Fibroblast of lung (primary cell): ENCODE results near the gene KLRB1. TPM values are rescaled to one million over a fixed set of nuclear protein-coding genes. Genes with fewer than 3 reads are reported as not detected.
A peak's percentile ranks its signal among the peaks of the same experiment; 100 is the strongest.

Experiments used
- DNase-seq, 2 donors: peaks; one replicate each; pipeline versions ENCODE4 v3.0.0 to v3.0.0-alpha.2; 2010; ENCODE audit warnings: low read depth in 2 of 2
- H2AFZ ChIP-seq: 2 replicates; pipeline ENCODE4 v1.5.1; 2012; ENCODE audit warnings: low read length, control low read depth, inconsistent platforms
- H3K27ac ChIP-seq: 2 replicates; pipeline ENCODE4 v1.5.1; 2011; ENCODE audit warnings: low read length, control low read depth; ENCODE audit not compliant: insufficient read depth
- H3K27me3 ChIP-seq: 2 replicates; pipeline ENCODE4 v1.5.1; 2011; ENCODE audit warnings: mild to moderate bottlenecking, low read length; ENCODE audit not compliant: control insufficient read depth, insufficient read depth
- H3K36me3 ChIP-seq: 2 replicates; pipeline ENCODE4 v1.5.1; 2011; ENCODE audit warnings: low read length; ENCODE audit not compliant: control insufficient read depth, insufficient read depth
- H3K4me1 ChIP-seq: 2 replicates; pipeline ENCODE4 v1.5.1; 2011; ENCODE audit warnings: low read length; ENCODE audit not compliant: control insufficient read depth, insufficient read depth; ENCODE audit errors: extremely low read depth
- H3K4me2 ChIP-seq: 2 replicates; pipeline ENCODE4 v1.5.1; 2011; ENCODE audit warnings: low read length, control low read depth; ENCODE audit not compliant: insufficient read depth; ENCODE audit errors: extremely low read depth
- H3K4me3 ChIP-seq, 4 experiments: fragments of 200-600 bp in 1 of 4; sonication (generic) in 1 of 4; replicated peaks in 1 of 4; 2 replicates each; pipeline ENCODE4 v1.5.1; 2011 to 2016; ENCODE audit warnings: low read length in 4 of 4, low read depth in 3 of 4, mild to moderate bottlenecking in 3 of 4, control low read depth in 2 of 4, inconsistent platforms in 1 of 4, mixed read lengths in 1 of 4; ENCODE audit not compliant: insufficient read depth in 1 of 4; ENCODE audit errors: control extremely low read depth in 1 of 4
- H3K79me2 ChIP-seq: 2 replicates; pipeline ENCODE4 v1.5.1; 2012; ENCODE audit warnings: mild to moderate bottlenecking, low read length, inconsistent platforms; ENCODE audit not compliant: control insufficient read depth, insufficient read depth
- H3K9ac ChIP-seq: 2 replicates; pipeline ENCODE4 v1.5.1; 2011; ENCODE audit warnings: mild to moderate bottlenecking, low read length, control low read depth; ENCODE audit not compliant: insufficient read depth
- H3K9me3 ChIP-seq: 2 replicates; pipeline ENCODE4 v1.5.1; 2012; ENCODE audit warnings: low read depth, low read length; ENCODE audit not compliant: control insufficient read depth, insufficient read depth
- H4K20me1 ChIP-seq: 2 replicates; pipeline ENCODE4 v1.5.1; 2011; ENCODE audit warnings: low read length; ENCODE audit not compliant: control insufficient read depth, insufficient read depth; ENCODE audit errors: extremely low read depth
- CTCF ChIP-seq, 2 donors: IDR thresholded peaks in 1 of 2; conservative IDR thresholded peaks in 1 of 2; 1 replicate in 1 of 2; 2 replicates in 1 of 2; pipeline ENCODE4 v1.5.1; 2011 to 2012; ENCODE audit warnings: low read length in 2 of 2, control low read depth in 1 of 2, inconsistent platforms in 1 of 2, low read depth in 1 of 2, mild to moderate bottlenecking in 1 of 2
- EZH2 ChIP-seq: IDR thresholded peaks from 2 replicates; pipeline ENCODE4 v1.5.1; 2012; ENCODE audit warnings: low read length, control low read depth, mild to moderate bottlenecking; ENCODE audit errors: missing control alignments
- polyA plus RNA-seq, 2 donors: library from polyadenylated mRNA; depleted of rRNA in 1 of 2; stranded (reverse) in 1 of 2; unstranded in 1 of 2; fragments of >200 nt; gene quantifications; 2 replicates each; pipeline ENCODE4 v1.2.1, GENCODE V29; 2011 to 2012; ENCODE audit warnings: missing spikeins in 1 of 2
- total RNA-seq: library from RNA; depleted of rRNA; stranded (reverse); fragments of >200 nt; gene quantifications from 2 replicates; pipeline ENCODE4 v1.2.1, GENCODE V29; 2014

The KLRB1 gene
- total and polyA plus RNA-seq, 2 donors (not counting 1 experiment from before 2014, with no cell fraction given): not detected

- no peaks in the 10 kb centered on the region for H3K79me2 ChIP-seq
- no peaks in the 10 kb centered on the region for H3K9me3 ChIP-seq
- no peaks in the 10 kb centered on the region for H3K4me1 ChIP-seq
- no peaks in the 10 kb centered on the region for H3K27me3 ChIP-seq
- no peak overlapping the region for H3K9ac ChIP-seq
- no peak overlapping the region for H3K27ac ChIP-seq
- H3K4me3 ChIP-seq: no peak overlapping the region
- no peak for DNase-seq
- TF ChIP-seq EZH2 (no peak), CTCF (conservative IDR thresholded peaks at IDR 0.05 in 1 of 2, IDR thresholded peaks at IDR 0.05 in 1 of 2; ENCODE audit: low read depth in 1 of 2, low read length in 2 of 2) (no peak)
- no peaks in the 10 kb centered on the region for H3K36me3 ChIP-seq
- no peaks in the 10 kb centered on the region for H4K20me1 ChIP-seq
- no peak overlapping the region for H2AFZ ChIP-seq
- no peak overlapping the region for H3K4me2 ChIP-seq
Observed at GRCh38 chr12:9632766-9633165, 25.1 kb upstream of the KLRB1 start.

- no peak overlapping the region for H3K27ac ChIP-seq
- no peak overlapping the region for H3K9ac ChIP-seq
- H3K4me2 ChIP-seq: no peak overlapping the region
- no peak overlapping the region for H3K4me3 ChIP-seq
- H4K20me1 ChIP-seq: no peaks in the 10 kb centered on the region
- no peaks in the 10 kb centered on the region for H3K27me3 ChIP-seq
- no peaks in the 10 kb centered on the region for H3K79me2 ChIP-seq
- H3K36me3 ChIP-seq: no peaks in the 10 kb centered on the region
- H2AFZ ChIP-seq: no peak overlapping the region
- H3K9me3 ChIP-seq: no peaks in the 10 kb centered on the region
- DNase-seq: no peak
- H3K4me1 ChIP-seq: no peaks in the 10 kb centered on the region
- TF ChIP-seq CTCF (conservative IDR thresholded peaks at IDR 0.05 in 1 of 2, IDR thresholded peaks at IDR 0.05 in 1 of 2; ENCODE audit: low read depth in 1 of 2, low read length in 2 of 2) (no peak), EZH2 (no peak)
Observed at GRCh38 chr12:9626821-9627220, 19.1 kb upstream of the KLRB1 start.

- Histone ChIP-seq H3K79me2 (no peaks in the 10 kb centered on the region), H3K4me1 (no peaks in the 10 kb centered on the region), H2AFZ (no peak overlapping the region), H4K20me1 (no peaks in the 10 kb centered on the region), H3K27me3 (no peaks in the 10 kb centered on the region), H3K9me3 (no peaks in the 10 kb centered on the region), H3K4me3 (no peak overlapping the region), H3K36me3 (no peaks in the 10 kb centered on the region), H3K4me2 (no peak overlapping the region), H3K9ac (no peak overlapping the region), H3K27ac (no peak overlapping the region)
- peak in 1 of 2 donors; percentile 18 for DNase-seq
- TF ChIP-seq EZH2: no peak
- TF ChIP-seq CTCF (conservative IDR thresholded peaks at IDR 0.05 in 1 of 2, IDR thresholded peaks at IDR 0.05 in 1 of 2; ENCODE audit: low read depth in 1 of 2, low read length in 2 of 2): no peak
Observed at GRCh38 chr12:9626291-9626690, 18.6 kb upstream of the KLRB1 start.
